ENCODE measurements around the gene ZYG11B.
A peak's percentile ranks its signal among the peaks of the same experiment; 100 is the strongest.
"Not testable (repeated sequence)": the region's sequence is repeated elsewhere in the genome, so short reads cannot be mapped to it uniquely, and the experiment has no call there.

ZYG11B gene

GRCh38 chr1:52836035-52836434 is 109.8 kb downstream of the ZYG11B start:
- Histone ChIP-seq H3K79me2 (ENCODE audit: low read length) (no peaks in the 10 kb centered on the region), H3K27me3 (replicated peaks; ENCODE audit: insufficient read depth, low read length) (no peaks in the 10 kb centered on the region), H3F3A (ENCODE audit: insufficient read depth, low read length) (no peaks in the 10 kb centered on the region), H2AFZ (ENCODE audit: low read length) (no peak overlapping the region), H3K9ac (ENCODE audit: low read length) (no peak overlapping the region), H3K27ac (ENCODE audit: low read length) (no peak overlapping the region), H4K20me1 (ENCODE audit: insufficient read depth, low read length) (no peaks in the 10 kb centered on the region), H3K9me3 (replicated peaks; ENCODE audit: insufficient read depth, low read length) (no peaks in the 10 kb centered on the region), H3K4me3 (ENCODE audit: low read length) (no peak overlapping the region), H3K4me1 (ENCODE audit: low read length) (no peaks in the 10 kb centered on the region), H3K36me3 (replicated peaks; ENCODE audit: insufficient read depth, low read length) (no peaks in the 10 kb centered on the region), H3K9me2 (replicated peaks; ENCODE audit: insufficient read depth, low read length) (no peaks in the 10 kb centered on the region), H3K4me2 (ENCODE audit: low read depth, low read length) (no peak overlapping the region)
- no peak for DNase-seq
- no peak for TF ChIP-seq EZH2phosphoT487 (IDR thresholded peaks at IDR 0.05; ENCODE audit: low read length)
- no peak for TF ChIP-seq CTCF (IDR thresholded peaks at IDR 0.05; ENCODE audit: low read length)
- TF ChIP-seq EZH2 (optimal IDR thresholded peaks at IDR 0.05; ENCODE audit: low read depth, low read length), result no peak

DNA sequence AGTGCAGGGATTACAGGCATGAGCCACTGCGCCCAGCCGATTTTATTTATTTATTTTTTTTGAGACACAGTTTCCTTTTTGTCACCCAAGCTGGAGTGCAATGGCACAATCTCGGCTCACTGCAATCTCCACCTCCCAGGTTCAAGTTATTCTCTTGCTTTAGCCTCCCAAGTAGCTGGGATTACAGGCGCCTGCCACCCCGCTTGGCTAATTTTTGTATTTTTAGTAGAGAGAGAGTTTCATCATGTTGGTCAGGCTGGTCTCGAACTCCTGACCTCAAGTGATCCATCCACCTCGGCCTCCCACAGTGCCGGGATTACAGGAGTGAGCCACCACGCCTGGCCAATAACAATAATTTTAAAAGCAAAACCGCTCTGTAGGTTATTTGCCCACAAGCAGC is 112.9 kb downstream of the ZYG11B start:
- H3K27ac ChIP-seq (ENCODE audit: low read length), result not testable (repeated sequence)

DNA sequence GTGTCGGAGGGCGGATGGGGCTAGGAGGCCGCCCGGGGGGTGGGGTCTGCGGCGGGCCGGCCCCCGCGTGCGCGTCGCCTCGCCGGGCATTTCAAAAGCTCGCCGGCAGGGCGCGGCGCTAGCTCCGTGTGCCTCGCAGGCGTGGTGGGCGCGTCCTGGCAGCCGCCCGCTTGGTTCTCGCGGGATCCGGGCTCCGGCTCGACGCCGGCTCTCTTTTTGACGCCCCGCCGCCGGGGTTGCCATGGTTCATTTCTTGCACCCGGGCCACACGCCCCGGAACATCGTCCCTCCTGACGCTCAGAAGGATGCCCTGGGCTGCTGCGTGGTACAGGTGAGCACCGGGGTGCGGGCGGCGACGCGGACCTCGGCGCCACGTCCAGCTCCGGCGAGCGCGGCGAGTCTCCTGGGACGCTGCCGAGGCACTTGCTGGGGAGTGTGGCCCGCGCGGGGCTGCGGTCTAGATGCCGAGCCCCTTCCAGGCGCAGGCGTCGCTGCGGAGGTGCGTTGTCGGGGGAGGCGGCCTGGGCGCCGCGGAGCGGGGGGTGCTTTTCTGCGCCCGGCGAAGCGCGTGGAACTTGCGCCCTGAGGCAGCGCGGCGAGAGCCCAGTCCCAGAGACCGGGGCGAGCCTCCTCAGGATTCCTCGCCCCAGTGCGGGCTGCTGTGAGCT is 116.5 kb downstream of the ZYG11B start, which contains the start of gene ZYG11A:
TSS of gene ZYG11A (plus strand) at position 118 of the 668 bp plus-strand sequence. CDS start at position 242, 124 bp downstream.
- Histone ChIP-seq H3K4me2 (ENCODE audit: low read depth, low read length) (peak within 1 kb of the TSS; percentile 81), H3F3A (ENCODE audit: insufficient read depth, low read length) (peaks cover 11% of the 10 kb centered on the region), H4K20me1 (ENCODE audit: insufficient read depth, low read length) (no peaks in the 10 kb centered on the region), H3K4me1 (ENCODE audit: low read length) (no peaks in the 10 kb centered on the region; the same call in 1 of the 2 replicates), H3K9ac (ENCODE audit: low read length) (peak within 1 kb of the TSS; percentile 67), H3K9me3 (replicated peaks; ENCODE audit: insufficient read depth, low read length) (no peaks in the 10 kb centered on the region), H3K79me2 (ENCODE audit: low read length) (peaks cover 5% of the 10 kb centered on the region), H3K4me3 (ENCODE audit: low read length) (peak within 1 kb of the TSS; percentile 75), H2AFZ (ENCODE audit: low read length) (peak within 1 kb of the TSS; percentile 100), H3K27me3 (replicated peaks; ENCODE audit: insufficient read depth, low read length) (no peaks in the 10 kb centered on the region), H3K36me3 (replicated peaks; ENCODE audit: insufficient read depth, low read length) (no peaks in the 10 kb centered on the region), H3K9me2 (replicated peaks; ENCODE audit: insufficient read depth, low read length) (no peaks in the 10 kb centered on the region), H3K27ac (ENCODE audit: low read length) (peak within 1 kb of the TSS; percentile 51; the same call in 1 of the 2 replicates)
- TF ChIP-seq EZH2 (optimal IDR thresholded peaks at IDR 0.05; ENCODE audit: low read depth, low read length) (no peak), EZH2phosphoT487 (IDR thresholded peaks at IDR 0.05; ENCODE audit: low read length) (no peak), CTCF (IDR thresholded peaks at IDR 0.05; ENCODE audit: low read length) (peak; percentile 27)
- peak; percentile 95 for DNase-seq

More for the DNA sequence above, 112.9 kb downstream of the ZYG11B start:
- not testable (repeated sequence) for DNase-seq; H2AFZ ChIP-seq (ENCODE audit: low read length); H4K20me1 ChIP-seq (ENCODE audit: insufficient read depth, low read length); H3K4me1 ChIP-seq (ENCODE audit: low read length); H3K79me2 ChIP-seq (ENCODE audit: low read length); H3K4me3 ChIP-seq (ENCODE audit: low read length); H3K9ac ChIP-seq (ENCODE audit: low read length); H3K9me3 ChIP-seq (replicated peaks; ENCODE audit: insufficient read depth, low read length); H3K36me3 ChIP-seq (replicated peaks; ENCODE audit: insufficient read depth, low read length); H3K27me3 ChIP-seq (replicated peaks; ENCODE audit: insufficient read depth, low read length); H3K9me2 ChIP-seq (replicated peaks; ENCODE audit: insufficient read depth, low read length); H3K4me2 ChIP-seq (ENCODE audit: low read depth, low read length)
- H3F3A ChIP-seq (ENCODE audit: insufficient read depth, low read length), result peaks cover 11% of the 10 kb centered on the region

DNA sequence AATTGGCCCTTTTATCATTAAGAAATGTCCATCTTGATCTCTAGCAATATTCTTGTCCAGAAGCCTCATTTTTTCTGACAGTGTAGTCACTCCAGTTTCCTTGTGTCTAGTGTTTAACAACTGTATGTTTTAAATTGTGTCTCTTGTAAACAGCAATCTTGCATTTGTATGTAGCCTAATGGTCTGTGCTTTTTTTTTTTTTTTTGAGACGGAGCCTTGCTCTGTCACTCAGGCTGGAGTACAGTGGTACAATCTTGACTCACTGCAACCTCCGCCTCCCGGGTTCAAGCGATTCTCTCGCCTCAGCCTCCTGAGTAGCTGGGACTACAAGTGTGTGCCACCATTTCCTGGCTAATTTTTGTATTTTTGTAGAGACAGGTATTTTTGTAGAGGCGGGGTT is 118.9 kb downstream of the ZYG11B start:
- H3K27ac ChIP-seq (ENCODE audit: low read length); H3K4me3 ChIP-seq (ENCODE audit: low read length); H4K20me1 ChIP-seq (ENCODE audit: insufficient read depth, low read length); H3K79me2 ChIP-seq (ENCODE audit: low read length); H2AFZ ChIP-seq (ENCODE audit: low read length); DNase-seq; H3K27me3 ChIP-seq (replicated peaks; ENCODE audit: insufficient read depth, low read length); H3K4me1 ChIP-seq (ENCODE audit: low read length); H3K4me2 ChIP-seq (ENCODE audit: low read depth, low read length); H3K9me3 ChIP-seq (replicated peaks; ENCODE audit: insufficient read depth, low read length); H3K36me3 ChIP-seq (replicated peaks; ENCODE audit: insufficient read depth, low read length); H3K9ac ChIP-seq (ENCODE audit: low read length); H3K9me2 ChIP-seq (replicated peaks; ENCODE audit: insufficient read depth, low read length): not testable (repeated sequence)
- peaks cover 11% of the 10 kb centered on the region for H3F3A ChIP-seq (ENCODE audit: insufficient read depth, low read length)
